ENCODE data around the gene ENO2. TPM values are rescaled to one million over a fixed set of nuclear protein-coding genes. Genes with fewer than 3 reads are reported as not detected.

Gene ENO2
- total RNA-seq, 2 donors from 2014 or later: 3.1 to 10.9 TPM

- intact Hi-C loops (cut with DNase I, micrococcal nuclease): no loop called here
- DNase-seq (peak; percentile 57 to 67), ATAC-seq (no peak)
Observed at GRCh38 chr12:6963791-6964413, 49.5 kb downstream of the ENO2 start.

GRCh38 chr12:6964605-6965025, 50.2 kb downstream of the ENO2 start:
- ATAC-seq (no peak), DNase-seq (no peak)
- intact Hi-C loops (cut with DNase I, micrococcal nuclease): loop anchor here in 1 of 2 donors (5.0 kb wide), 1 partner anchor 92 kb away; the partner anchor contains the start of gene SPSB2

- ATAC-seq (peak; percentile 37), DNase-seq (peak; percentile 92)
- intact Hi-C loops (cut with DNase I, micrococcal nuclease): loop anchor here in 1 of 2 donors (5.0 kb wide), 1 partner anchor 93 kb away; the partner anchor contains the start of gene SPSB2
Observed at GRCh38 chr12:6965026-6965661, 50.8 kb downstream of the ENO2 start.

- no peak for ATAC-seq
- intact Hi-C loops (cut with DNase I, micrococcal nuclease): loop anchor here in 1 of 2 donors (5.0 kb wide), 1 partner anchor 93 kb away; the partner anchor contains the start of gene SPSB2
- peak in 1 of 2 donors; percentile 25 for DNase-seq
Observed at GRCh38 chr12:6965714-6966113, 51.3 kb downstream of the ENO2 start.

GRCh38 chr12:6966351-6966750, 52.0 kb downstream of the ENO2 start:
- ATAC-seq: no peak
- intact Hi-C loops (cut with DNase I, micrococcal nuclease): loop anchor here in 1 of 2 donors (5.0 kb wide), 1 partner anchor 94 kb away; the partner anchor contains the start of gene SPSB2
- no peak for DNase-seq

- intact Hi-C loops (cut with DNase I, micrococcal nuclease): loop anchor here in 1 of 2 donors (5.0 kb wide), 1 partner anchor 95 kb away; the partner anchor contains the start of gene SPSB2
- DNase-seq (no peak), ATAC-seq (no peak)
Observed at GRCh38 chr12:6967651-6968100, 53.3 kb downstream of the ENO2 start.

GRCh38 chr12:6968426-6968825, 54.0 kb downstream of the ENO2 start:
- no peak for DNase-seq
- no peak for ATAC-seq
- intact Hi-C loops (cut with DNase I, micrococcal nuclease): loop anchor here in 1 of 2 donors (5.0 kb wide), 1 partner anchor 96 kb away; the partner anchor contains the start of gene SPSB2

- intact Hi-C loops (cut with DNase I, micrococcal nuclease): no loop called here
- ATAC-seq: peak; percentile 28
Observed at GRCh38 chr12:6970096-6970527, 55.7 kb downstream of the ENO2 start.

More at GRCh38 chr12:6970096-6970527, 55.7 kb downstream of the ENO2 start:
- DNase-seq: peak; percentile 57 to 61

Small RNA genes lying within 50 kb of the gene (microRNA-seq; reads per million reads assigned to microRNA genes)
- gene MIR141 (1,628 to 1,899 reads per million in 2 donors), gene MIR200C (32,972 to 87,700 reads per million in 2 donors)

Other genes with a start within 250 kb of the ENO2 start
- gene ZNF384, start 225.2 kb upstream of the ENO2 start, total RNA-seq: 10 to 100 TPM; 47.8 to 51.4 TPM
- gene PIANP, start 213.8 kb upstream of the ENO2 start, total RNA-seq: under 1 TPM; 0.52 to 0.67 TPM
- gene COPS7A, start 190.5 kb upstream of the ENO2 start, total RNA-seq: 10 to 100 TPM; 37.2 to 40.8 TPM
- 100 to 1,000 TPM; 167 to 180 TPM for gene MLF2, start 161.4 kb upstream of the ENO2 start, total RNA-seq
- 100 to 1,000 TPM in 1 of 2 donors, 10 to 100 TPM in 1; 89.6 to 123 TPM for gene PTMS, start 148.2 kb upstream of the ENO2 start, total RNA-seq
- gene LAG3, start 142.1 kb upstream of the ENO2 start, total RNA-seq: 1 to 10 TPM in 1 of 2 donors, under 1 TPM in 1; 0.89 to 1.6 TPM
- gene CD4, start 125.1 kb upstream of the ENO2 start, total RNA-seq: 10 to 100 TPM in 1 of 2 donors, 1 to 10 TPM in 1; 4.3 to 18.1 TPM
- gene GPR162, start 92.8 kb upstream of the ENO2 start, total RNA-seq: 1 to 10 TPM; 1.3 to 4.3 TPM
- gene P3H3, start 86.2 kb upstream of the ENO2 start, total RNA-seq: 1 to 10 TPM; 4.3 to 6.3 TPM
- 1 to 10 TPM; 1.1 to 1.5 TPM for gene GNB3, start 73.7 kb upstream of the ENO2 start, total RNA-seq
- 10 to 100 TPM in 1 of 2 donors, 1 to 10 TPM in 1; 4.4 to 10.5 TPM for gene CDCA3, start 63.3 kb upstream of the ENO2 start, total RNA-seq
- 10 to 100 TPM; 68.5 to 81.4 TPM for gene USP5, start 62.4 kb upstream of the ENO2 start, total RNA-seq
- gene TPI1, start 47.0 kb upstream of the ENO2 start, total RNA-seq: 100 to 1,000 TPM; 702 to 720 TPM
- gene SPSB2, start 41.3 kb upstream of the ENO2 start, total RNA-seq: 10 to 100 TPM; 11.7 to 11.8 TPM
- 1 to 10 TPM; 2.9 to 4.3 TPM for gene LRRC23, start 9.8 kb upstream of the ENO2 start, total RNA-seq
- gene ATN1, start 13.4 kb downstream of the ENO2 start, total RNA-seq: 10 to 100 TPM; 64.6 to 78.9 TPM
- not detected for gene RNU7-1, start 29.2 kb downstream of the ENO2 start, total RNA-seq
- gene C12orf57, start 29.4 kb downstream of the ENO2 start, total RNA-seq: 100 to 1,000 TPM; 151 to 168 TPM
- 10 to 100 TPM; 40.0 to 43.9 TPM for gene PTPN6, start 36.8 kb downstream of the ENO2 start, total RNA-seq
- gene PHB2, start 56.1 kb downstream of the ENO2 start, total RNA-seq: 100 to 1,000 TPM; 202 to 249 TPM
- gene EMG1, start 56.3 kb downstream of the ENO2 start, total RNA-seq: 10 to 100 TPM; 31.6 to 34.1 TPM
- 10 to 100 TPM; 87.1 to 87.9 TPM for gene LPCAT3, start 103.9 kb downstream of the ENO2 start, total RNA-seq
- gene C1S, start 146.1 kb downstream of the ENO2 start, total RNA-seq: 100 to 1,000 TPM in 1 of 2 donors, 10 to 100 TPM in 1; 54.9 to 109 TPM
- 100 to 1,000 TPM in 1 of 2 donors, 10 to 100 TPM in 1; 63.1 to 129 TPM for gene C1R, start 177.9 kb downstream of the ENO2 start, total RNA-seq
- 10 to 100 TPM; 48.6 to 52.7 TPM for gene C1RL, start 194.6 kb downstream of the ENO2 start, total RNA-seq
- 1 to 10 TPM; 2.0 to 2.8 TPM for gene RBP5, start 214.3 kb downstream of the ENO2 start, total RNA-seq
- 10 to 100 TPM in 1 of 2 donors, 1 to 10 TPM in 1; 8.3 to 13.1 TPM for gene CLSTN3, start 215.8 kb downstream of the ENO2 start, total RNA-seq

All from left colon (tissue), 2 donors.